HFFc6 (cell line): Measurements from ENCODE around the gene CPED1. TPM values are rescaled to one million over a fixed set of nuclear protein-coding genes. Genes with fewer than 3 reads are reported as not detected.
"Not testable (repeated sequence)": the region's sequence is repeated elsewhere in the genome, so short reads cannot be mapped to it uniquely, and the experiment has no call there.

ENCODE experiments used
- DNase-seq: peaks from one replicate; pipeline ENCODE4 v3.0.0-alpha.2; 2018
- H3K27ac Mint-ChIP-seq: 2 replicates; pipeline ENCODE4 v1.8.0; 2020; ENCODE audit warnings: mild to moderate bottlenecking, mixed read lengths
- H3K27me3 Mint-ChIP-seq: 2 replicates; pipeline ENCODE4 v1.8.0; 2021; ENCODE audit warnings: mild to moderate bottlenecking, moderate library complexity, mixed read lengths; ENCODE audit not compliant: insufficient read depth
- H3K36me3 Mint-ChIP-seq: 2 replicates; pipeline ENCODE4 v1.8.0; 2021; ENCODE audit warnings: low read depth, mixed read lengths
- H3K4me1 Mint-ChIP-seq: 2 replicates; pipeline ENCODE4 v1.8.0; 2020; ENCODE audit warnings: low read depth, mixed read lengths
- H3K4me3 Mint-ChIP-seq: 2 replicates; pipeline ENCODE4 v1.8.0; 2020; ENCODE audit warnings: mild to moderate bottlenecking, moderate library complexity, mixed read lengths
- H3K9me3 Mint-ChIP-seq: 2 replicates; pipeline ENCODE4 v1.8.0; 2020; ENCODE audit warnings: mild to moderate bottlenecking, mixed read lengths
- CTCF ChIP-seq: fragments of 200-600 bp; sonication (generic); IDR thresholded peaks from 2 replicates; pipeline ENCODE4 v1.5.0; 2021; ENCODE audit warnings: antibody characterized with exemption, mild to moderate bottlenecking
- total RNA-seq, 6 experiments: library from RNA; stranded (reverse); fragmentation: NEBNext Ultra II Directional; extraction: Animal tissue kit (Norgen Biotek cat#: 25700); gene quantifications; 2 replicates in 1 of 6; 3 replicates in 5 of 6; pipeline ENCODE4 v1.2.3, GENCODE V29; 2021

Gene CPED1
- total RNA-seq, 6 experiments from 2014 or later = 85.0 to 112 (median 95.9) TPM

DNA sequence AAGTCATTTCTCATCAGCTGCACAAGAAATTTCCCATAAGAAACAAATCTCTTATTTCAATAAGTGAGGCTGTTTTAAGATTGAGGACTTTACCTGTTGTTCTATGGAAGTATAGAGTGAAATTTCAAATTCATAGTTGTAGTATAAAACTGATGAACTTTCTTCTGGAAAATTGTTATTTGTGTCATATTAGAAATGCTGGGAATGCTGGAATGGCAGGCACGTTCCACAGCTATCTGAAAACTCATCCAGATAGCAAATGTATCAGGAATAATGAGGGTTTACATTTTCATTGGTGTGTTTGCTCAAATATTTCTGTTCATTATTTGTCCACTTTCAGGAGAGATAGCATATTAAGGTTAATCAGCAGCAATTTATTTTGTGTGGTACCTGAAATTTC lies 40.8 kb downstream of the CPED1 start:
- H3K27ac Mint-ChIP-seq = no peak overlapping the region; the same call in 1 of the 2 replicates
- no peak overlapping the region for H3K4me3 Mint-ChIP-seq
- no peak for DNase-seq
- TF ChIP-seq CTCF = no peak
- H3K4me1 Mint-ChIP-seq = peaks cover 61% of the 10 kb centered on the region
- H3K9me3 Mint-ChIP-seq = no peaks in the 10 kb centered on the region
- H3K36me3 Mint-ChIP-seq = peaks cover 17% of the 10 kb centered on the region
- no peaks in the 10 kb centered on the region for H3K27me3 Mint-ChIP-seq

DNA sequence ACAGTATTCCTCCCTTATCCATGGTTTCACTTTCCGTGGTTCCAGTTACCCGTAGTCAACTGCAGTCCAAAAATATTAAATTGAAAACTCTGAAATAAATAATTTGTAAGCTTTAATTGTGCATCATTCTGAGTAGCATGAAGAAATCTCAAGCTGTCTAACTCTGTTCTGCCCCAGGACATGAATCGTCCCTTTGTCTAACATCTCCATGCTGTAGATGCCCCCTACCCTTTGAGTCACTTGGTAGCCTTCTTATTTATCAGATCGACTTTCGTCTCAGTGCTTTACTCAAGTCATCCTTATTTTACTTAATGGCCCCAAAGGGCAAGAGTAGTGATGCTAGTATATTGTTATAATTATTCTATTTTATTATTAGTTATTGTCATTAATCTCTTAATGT lies 41.8 kb downstream of the CPED1 start:
- peaks cover 23% of the 10 kb centered on the region for H3K36me3 Mint-ChIP-seq
- no peak for TF ChIP-seq CTCF
- H3K4me3 Mint-ChIP-seq = no peak overlapping the region
- no peak for DNase-seq
- H3K27me3 Mint-ChIP-seq = no peaks in the 10 kb centered on the region
- H3K4me1 Mint-ChIP-seq = peaks cover 51% of the 10 kb centered on the region
- H3K27ac Mint-ChIP-seq = no peak overlapping the region
- no peaks in the 10 kb centered on the region for H3K9me3 Mint-ChIP-seq

- no peak for DNase-seq
- H3K4me3 Mint-ChIP-seq = no peak overlapping the region
- H3K36me3 Mint-ChIP-seq = peaks cover 34% of the 10 kb centered on the region
- no peaks in the 10 kb centered on the region for H3K27me3 Mint-ChIP-seq
- TF ChIP-seq CTCF = no peak
- no peaks in the 10 kb centered on the region for H3K9me3 Mint-ChIP-seq
- peak overlapping the region; percentile 65 for H3K27ac Mint-ChIP-seq
- H3K4me1 Mint-ChIP-seq = peaks cover 27% of the 10 kb centered on the region
These were observed 44.3 kb downstream of the CPED1 start for GRCh38 chr7:121032645-121033460.

DNA sequence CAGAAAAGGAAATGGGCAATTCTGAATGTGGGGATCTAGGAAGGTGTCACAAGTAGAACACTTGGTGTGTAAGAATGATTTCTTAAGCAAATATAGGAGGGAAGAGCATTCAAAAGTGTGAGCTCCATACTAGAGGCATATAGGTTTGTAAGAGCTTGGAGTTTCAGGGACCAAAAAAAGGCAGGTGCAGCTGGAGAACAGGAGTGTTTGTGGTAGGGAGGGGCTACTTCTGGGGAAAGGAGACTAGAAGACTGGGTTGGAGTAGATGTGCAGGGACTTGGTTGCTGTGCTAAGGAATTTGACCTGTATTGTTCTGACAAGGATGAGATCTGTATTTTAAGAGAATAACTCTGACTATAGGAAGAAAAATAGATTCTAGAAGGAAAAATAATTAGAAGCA lies 46.4 kb downstream of the CPED1 start:
- DNase-seq = no peak
- Mint-ChIP-seq H3K27ac (no peak overlapping the region), H3K27me3 (no peaks in the 10 kb centered on the region), H3K36me3 (peaks cover 29% of the 10 kb centered on the region), H3K9me3 (no peaks in the 10 kb centered on the region), H3K4me3 (no peak overlapping the region), H3K4me1 (peaks cover 32% of the 10 kb centered on the region)
- no peak for TF ChIP-seq CTCF

GRCh38 chr7:121036776-121037175 lies 48.3 kb downstream of the CPED1 start:
- Mint-ChIP-seq H3K4me1 (peaks cover 49% of the 10 kb centered on the region), H3K36me3 (peaks cover 29% of the 10 kb centered on the region)
- not testable (repeated sequence) for H3K9me3 Mint-ChIP-seq, DNase-seq, H3K27me3 Mint-ChIP-seq, H3K4me3 Mint-ChIP-seq, H3K27ac Mint-ChIP-seq

DNA sequence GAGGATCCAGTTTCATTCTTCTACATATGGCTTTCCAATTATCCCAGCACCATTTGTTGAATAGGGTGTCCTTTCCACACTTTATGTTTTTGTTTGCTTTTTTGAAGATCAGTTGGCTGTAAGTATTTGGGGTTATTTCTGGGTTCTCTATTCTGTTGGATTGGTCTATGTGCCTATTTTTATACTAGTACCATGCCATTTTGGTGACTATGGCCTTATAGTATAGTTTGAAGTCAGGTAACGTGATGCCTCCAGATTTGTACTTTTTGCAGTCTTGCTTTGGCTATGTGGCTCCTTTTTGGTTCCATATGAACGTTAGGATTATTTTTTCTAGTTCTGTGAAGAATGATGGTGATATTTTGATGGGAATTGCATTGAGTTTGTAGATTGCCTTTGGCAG lies 48.8 kb downstream of the CPED1 start:
- H3K27me3 Mint-ChIP-seq, H3K27ac Mint-ChIP-seq, H3K4me3 Mint-ChIP-seq, DNase-seq, H3K9me3 Mint-ChIP-seq: not testable (repeated sequence)
- H3K36me3 Mint-ChIP-seq = peaks cover 29% of the 10 kb centered on the region
- H3K4me1 Mint-ChIP-seq = peaks cover 51% of the 10 kb centered on the region
